Measurements from ENCODE around the gene SKOR1. TPM values are rescaled to one million over a fixed set of nuclear protein-coding genes. Genes with fewer than 3 reads are reported as not detected.

Gene SKOR1
- total RNA-seq, 1 donor from 2014 or later = 0.21 TPM

GRCh38 chr15:67843571-67844387, 18.5 kb downstream of the SKOR1 start:
- no peak for DNase-seq (ENCODE audit: low spot score)

DNA sequence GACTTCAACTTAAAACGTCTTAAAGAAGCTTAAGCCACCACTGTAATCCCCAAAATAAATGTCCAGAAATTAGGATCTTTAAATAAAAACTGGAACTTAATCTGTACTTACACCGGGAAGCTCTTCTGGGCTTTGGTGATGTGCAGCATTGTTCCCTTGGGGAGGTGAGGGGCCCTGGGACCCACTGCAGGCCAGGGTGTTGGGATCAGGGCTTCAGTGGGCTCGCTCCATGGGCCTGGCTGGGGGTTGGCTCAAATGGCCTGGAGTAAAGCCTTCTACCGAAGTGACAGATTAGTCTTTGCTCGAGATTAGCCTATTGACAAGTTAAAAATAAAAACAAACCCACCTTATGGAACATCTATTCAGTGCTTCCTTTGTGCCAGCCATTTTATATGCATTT, 20.7 kb downstream of the SKOR1 start:
- no peak for DNase-seq (ENCODE audit: low spot score)
- Mint-ChIP-seq H3K4me3 (ENCODE audit: unreplicated experiment) (no peak overlapping the region), H3K27ac (ENCODE audit: unreplicated experiment) (no peak overlapping the region), H3K4me1 (ENCODE audit: unreplicated experiment) (peaks cover 18% of the 10 kb centered on the region), H3K9me3 (ENCODE audit: unreplicated experiment) (no peaks in the 10 kb centered on the region), H3K27me3 (ENCODE audit: unreplicated experiment) (peaks cover 4% of the 10 kb centered on the region), H3K36me3 (ENCODE audit: low read depth, unreplicated experiment) (no peaks in the 10 kb centered on the region)
- TF ChIP-seq, protein P1, sequence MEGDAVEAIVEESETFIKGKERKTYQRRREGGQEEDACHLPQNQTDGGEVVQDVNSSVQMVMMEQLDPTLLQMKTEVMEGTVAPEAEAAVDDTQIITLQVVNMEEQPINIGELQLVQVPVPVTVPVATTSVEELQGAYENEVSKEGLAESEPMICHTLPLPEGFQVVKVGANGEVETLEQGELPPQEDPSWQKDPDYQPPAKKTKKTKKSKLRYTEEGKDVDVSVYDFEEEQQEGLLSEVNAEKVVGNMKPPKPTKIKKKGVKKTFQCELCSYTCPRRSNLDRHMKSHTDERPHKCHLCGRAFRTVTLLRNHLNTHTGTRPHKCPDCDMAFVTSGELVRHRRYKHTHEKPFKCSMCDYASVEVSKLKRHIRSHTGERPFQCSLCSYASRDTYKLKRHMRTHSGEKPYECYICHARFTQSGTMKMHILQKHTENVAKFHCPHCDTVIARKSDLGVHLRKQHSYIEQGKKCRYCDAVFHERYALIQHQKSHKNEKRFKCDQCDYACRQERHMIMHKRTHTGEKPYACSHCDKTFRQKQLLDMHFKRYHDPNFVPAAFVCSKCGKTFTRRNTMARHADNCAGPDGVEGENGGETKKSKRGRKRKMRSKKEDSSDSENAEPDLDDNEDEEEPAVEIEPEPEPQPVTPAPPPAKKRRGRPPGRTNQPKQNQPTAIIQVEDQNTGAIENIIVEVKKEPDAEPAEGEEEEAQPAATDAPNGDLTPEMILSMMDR (IDR thresholded peaks at IDR 0.05; ENCODE audit: unreplicated experiment) = no peak

More at GRCh38 chr15:67843571-67844387, 18.5 kb downstream of the SKOR1 start:
- Mint-ChIP-seq H3K4me1 (ENCODE audit: unreplicated experiment) (peaks cover 26% of the 10 kb centered on the region), H3K27me3 (ENCODE audit: unreplicated experiment) (peaks cover 12% of the 10 kb centered on the region), H3K27ac (ENCODE audit: unreplicated experiment) (no peak overlapping the region), H3K4me3 (ENCODE audit: unreplicated experiment) (no peak overlapping the region), H3K36me3 (ENCODE audit: low read depth, unreplicated experiment) (no peaks in the 10 kb centered on the region), H3K9me3 (ENCODE audit: unreplicated experiment) (no peaks in the 10 kb centered on the region)
- TF ChIP-seq, protein P1 (IDR thresholded peaks at IDR 0.05; ENCODE audit: unreplicated experiment) = no peak

- TF ChIP-seq, protein P1 (IDR thresholded peaks at IDR 0.05; ENCODE audit: unreplicated experiment) = no peak
- no peaks in the 10 kb centered on the region for H3K36me3 Mint-ChIP-seq (ENCODE audit: low read depth, unreplicated experiment)
- H3K4me1 Mint-ChIP-seq (ENCODE audit: unreplicated experiment) = peaks cover 3% of the 10 kb centered on the region
- H3K4me3 Mint-ChIP-seq (ENCODE audit: unreplicated experiment) = no peak overlapping the region
- no peak overlapping the region for H3K27ac Mint-ChIP-seq (ENCODE audit: unreplicated experiment)
- peaks cover 3% of the 10 kb centered on the region for H3K27me3 Mint-ChIP-seq (ENCODE audit: unreplicated experiment)
- no peak for DNase-seq (ENCODE audit: low spot score)
- H3K9me3 Mint-ChIP-seq (ENCODE audit: unreplicated experiment) = no peaks in the 10 kb centered on the region
Observed at GRCh38 chr15:67849538-67849937, 24.2 kb downstream of the SKOR1 start.

DNA sequence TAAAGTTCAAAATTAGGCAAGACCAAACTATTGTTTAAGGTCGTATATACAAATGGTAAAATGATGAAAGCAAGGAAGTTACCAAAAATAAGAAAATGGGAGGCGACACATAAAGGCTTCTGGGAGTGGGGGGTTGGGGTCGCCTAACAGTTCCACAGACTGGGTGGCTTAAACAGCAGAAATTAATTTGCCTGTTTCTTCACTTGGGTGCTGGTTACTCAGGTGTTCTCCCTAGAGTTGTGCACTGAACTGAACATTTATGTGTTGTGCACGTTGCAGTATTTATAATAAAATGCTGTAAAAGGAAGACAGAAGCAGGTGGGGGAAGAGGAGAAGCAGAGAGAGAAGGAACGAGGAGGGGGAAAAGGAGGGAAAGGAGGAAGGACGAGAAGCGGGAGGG, 25.0 kb downstream of the SKOR1 start:
- H3K27ac Mint-ChIP-seq (ENCODE audit: unreplicated experiment) = no peak overlapping the region

More for the DNA sequence above, 25.0 kb downstream of the SKOR1 start:
- DNase-seq (ENCODE audit: low spot score) = no peak
- Mint-ChIP-seq H3K4me1 (ENCODE audit: unreplicated experiment) (peaks cover 4% of the 10 kb centered on the region), H3K9me3 (ENCODE audit: unreplicated experiment) (no peaks in the 10 kb centered on the region), H3K36me3 (ENCODE audit: low read depth, unreplicated experiment) (no peaks in the 10 kb centered on the region), H3K4me3 (ENCODE audit: unreplicated experiment) (no peak overlapping the region), H3K27me3 (ENCODE audit: unreplicated experiment) (peaks cover 3% of the 10 kb centered on the region)
- TF ChIP-seq, protein P1 (IDR thresholded peaks at IDR 0.05; ENCODE audit: unreplicated experiment) = no peak

Data from endothelial cell (in vitro differentiated cells).